HG03095 (cell line): ENCODE measurements around the gene ZNF333.
"Not testable (repeated sequence)": the region's sequence is repeated elsewhere in the genome, so short reads cannot be mapped to it uniquely, and the experiment has no call there.

Experiments used
- ATAC-seq: cut with Tn5 transposase; IDR thresholded peaks from one replicate; pipeline ENCODE4 v1.9.1; 2021; ENCODE audit warnings: moderate library complexity; ENCODE audit not compliant: unreplicated experiment

ZNF333 gene

GRCh38 chr19:14767466-14767971, 77.7 kb downstream of the ZNF333 start:
- ATAC-seq: no peak

GRCh38 chr19:14768001-14768400, 78.2 kb downstream of the ZNF333 start:
- no peak for ATAC-seq

- ATAC-seq: no peak
Observed at GRCh38 chr19:14769201-14769600, 79.4 kb downstream of the ZNF333 start.

GRCh38 chr19:14770136-14770535, 80.3 kb downstream of the ZNF333 start:
- ATAC-seq: no peak

GRCh38 chr19:14770944-14771839, 81.3 kb downstream of the ZNF333 start:
- no peak for ATAC-seq

GRCh38 chr19:14772467-14772866, 82.6 kb downstream of the ZNF333 start:
- ATAC-seq: no peak

- no peak for ATAC-seq
Observed at GRCh38 chr19:14772995-14773394, 83.1 kb downstream of the ZNF333 start.

GRCh38 chr19:14773722-14774121, 83.9 kb downstream of the ZNF333 start:
- ATAC-seq: not testable (repeated sequence)

- ATAC-seq: no peak
Observed at GRCh38 chr19:14774373-14774772, 84.5 kb downstream of the ZNF333 start.

GRCh38 chr19:14775326-14775725, 85.5 kb downstream of the ZNF333 start:
- ATAC-seq: not testable (repeated sequence)

- no peak for ATAC-seq
Observed at GRCh38 chr19:14775869-14776586, 86.2 kb downstream of the ZNF333 start.

- ATAC-seq: not testable (repeated sequence)
Observed at GRCh38 chr19:14777645-14778044, 87.8 kb downstream of the ZNF333 start.

GRCh38 chr19:14778110-14778845, 88.4 kb downstream of the ZNF333 start, which contains the start of gene ADGRE2:
TSS of gene ADGRE2 (minus strand) at chr19:14778560. CDS start at chr19:14776756, 1,804 bp downstream.
- not testable (repeated sequence) for ATAC-seq

GRCh38 chr19:14779151-14779550, 89.3 kb downstream of the ZNF333 start:
- ATAC-seq: no peak

GRCh38 chr19:14780622-14781225, 90.9 kb downstream of the ZNF333 start:
- ATAC-seq: not testable (repeated sequence)

GRCh38 chr19:14781713-14782536, 92.1 kb downstream of the ZNF333 start:
- not testable (repeated sequence) for ATAC-seq

GRCh38 chr19:14782626-14783409, 93.0 kb downstream of the ZNF333 start:
- ATAC-seq: no peak
